Frontal cortex (tissue), 4 donors: ENCODE results near the gene HM13. TPM values are rescaled to one million over a fixed set of nuclear protein-coding genes. Genes with fewer than 3 reads are reported as not detected.
"Not testable (repeated sequence)": the region's sequence is repeated elsewhere in the genome, so short reads cannot be mapped to it uniquely, and the experiment has no call there.

ENCODE experiments used
- DNase-seq, 2 donors: peaks; one replicate each; pipeline ENCODE4 v3.0.0; 2012; ENCODE audit warnings: low spot score in 2 of 2
- FAIRE-seq: peaks from 2 replicates; lab custom pipeline; 2012; peaks lifted over from hg19 to GRCh38; lab: Jason Lieb, UNC
- total RNA-seq: library from RNA; depleted of rRNA; stranded (reverse); fragments of >200 nt; gene quantifications from one replicate; pipeline ENCODE4 v1.2.3, GENCODE V29; 2014
- donor health status: control.
- donor health status: control.
- donor health status: control.

HM13 gene
- total RNA-seq, 1 donor from 2014 or later: 26.1 TPM

GRCh38 chr20:31562241-31562640 is 48.0 kb downstream of the HM13 start:
- FAIRE-seq (no peak), DNase-seq (no peak)

GRCh38 chr20:31564284-31564683 is 50.0 kb downstream of the HM13 start:
- FAIRE-seq (no peak), DNase-seq (no peak)

GRCh38 chr20:31565699-31566318 is 51.6 kb downstream of the HM13 start:
- FAIRE-seq (no peak), DNase-seq (no peak)

GRCh38 chr20:31566319-31566657 is 52.0 kb downstream of the HM13 start:
- FAIRE-seq: no peak
- no peak for DNase-seq

GRCh38 chr20:31566658-31567379 is 52.6 kb downstream of the HM13 start:
- FAIRE-seq: no peak
- no peak for DNase-seq

GRCh38 chr20:31567380-31567720 is 53.1 kb downstream of the HM13 start:
- DNase-seq (no peak), FAIRE-seq (no peak)

GRCh38 chr20:31568041-31568731 is 53.9 kb downstream of the HM13 start:
- FAIRE-seq (no peak), DNase-seq (no peak)

- FAIRE-seq (no peak), DNase-seq (no peak)
Observed at GRCh38 chr20:31568773-31569162, 54.5 kb downstream of the HM13 start.

- DNase-seq: peak in 1 of 2 donors; percentile 57
- FAIRE-seq: no peak
Observed at GRCh38 chr20:31569163-31570020, 55.1 kb downstream of the HM13 start.

GRCh38 chr20:31570021-31570463 is 55.8 kb downstream of the HM13 start:
- DNase-seq: no peak
- no peak for FAIRE-seq

GRCh38 chr20:31570735-31571617 is 56.7 kb downstream of the HM13 start:
- DNase-seq: peak; percentile 50 to 73
- FAIRE-seq: no peak

GRCh38 chr20:31572042-31572700 is 57.9 kb downstream of the HM13 start:
- FAIRE-seq (no peak), DNase-seq (no peak)

GRCh38 chr20:31572701-31573554 is 58.7 kb downstream of the HM13 start:
- FAIRE-seq (no peak), DNase-seq (peak; percentile 90 to 91)

- no peak for FAIRE-seq
Observed at GRCh38 chr20:31573555-31574321, 59.5 kb downstream of the HM13 start.

GRCh38 chr20:31574986-31575385 is 60.7 kb downstream of the HM13 start:
- FAIRE-seq, DNase-seq: not testable (repeated sequence)

More at GRCh38 chr20:31573555-31574321, 59.5 kb downstream of the HM13 start:
- DNase-seq: no peak

GRCh38 chr20:31576751-31577150 is 62.5 kb downstream of the HM13 start:
- FAIRE-seq (no peak), DNase-seq (no peak)

- FAIRE-seq: no peak
- DNase-seq: no peak
Observed at GRCh38 chr20:31577194-31577593, 63.0 kb downstream of the HM13 start.
